Activated naive CD8-positive, alpha-beta T cell treated with anti-CD3 and anti-CD28 coated beads for 36 hours (primary cell): ENCODE measurements around the gene SMPDL3B. TPM values are rescaled to one million over a fixed set of nuclear protein-coding genes. Genes with fewer than 3 reads are reported as not detected.

ENCODE experiments used
- DNase-seq: peaks from one replicate; pipeline ENCODE4 v3.0.0; 2021
- H3K27ac Mint-ChIP-seq: one replicate; pipeline ENCODE4 v1.8.0; 2022; ENCODE audit warnings: mild to moderate bottlenecking, moderate library complexity, mixed read lengths
- H3K27me3 Mint-ChIP-seq: one replicate; pipeline ENCODE4 v1.8.0; 2022; ENCODE audit warnings: mild to moderate bottlenecking, mixed read lengths
- H3K36me3 Mint-ChIP-seq: one replicate; pipeline ENCODE4 v1.8.0; 2021; ENCODE audit warnings: mild to moderate bottlenecking, mixed read lengths
- H3K4me1 Mint-ChIP-seq: one replicate; pipeline ENCODE4 v1.8.0; 2021; ENCODE audit warnings: mixed read lengths
- H3K4me3 Mint-ChIP-seq: one replicate; pipeline ENCODE4 v1.8.0; 2022; ENCODE audit warnings: mild to moderate bottlenecking, moderate library complexity, mixed read lengths
- H3K9me3 Mint-ChIP-seq: one replicate; pipeline ENCODE4 v1.8.0; 2022; ENCODE audit warnings: mixed read lengths
- total RNA-seq, 2 experiments: library from RNA; stranded (reverse); gene quantifications; one replicate each; pipeline ENCODE4 v1.2.3, GENCODE V29; 2021

Gene SMPDL3B
- total RNA-seq, 2 experiments from 2014 or later, result 0.92 to 0.97 TPM

GRCh38 chr1:27928216-27928954 lies 6.4 kb upstream of the SMPDL3B start:
- peaks cover 10% of the 10 kb centered on the region for H3K27me3 Mint-ChIP-seq
- H3K27ac Mint-ChIP-seq, result no peak overlapping the region
- H3K36me3 Mint-ChIP-seq, result no peaks in the 10 kb centered on the region
- H3K4me3 Mint-ChIP-seq, result no peak overlapping the region
- peaks cover 2% of the 10 kb centered on the region for H3K4me1 Mint-ChIP-seq
- H3K9me3 Mint-ChIP-seq, result no peaks in the 10 kb centered on the region
- no peak for DNase-seq

- Mint-ChIP-seq H3K36me3 (no peaks in the 10 kb centered on the region), H3K4me3 (no peak overlapping the region), H3K27ac (no peak overlapping the region), H3K4me1 (peaks cover 9% of the 10 kb centered on the region), H3K27me3 (peaks cover 29% of the 10 kb centered on the region), H3K9me3 (no peaks in the 10 kb centered on the region)
- no peak for DNase-seq
These were observed 3.6 kb upstream of the SMPDL3B start for GRCh38 chr1:27931184-27931583.

GRCh38 chr1:27931759-27932158 lies 3.0 kb upstream of the SMPDL3B start:
- H3K36me3 Mint-ChIP-seq, result no peaks in the 10 kb centered on the region
- peaks cover 9% of the 10 kb centered on the region for H3K4me1 Mint-ChIP-seq
- H3K27me3 Mint-ChIP-seq, result peaks cover 29% of the 10 kb centered on the region
- no peak for DNase-seq
- no peaks in the 10 kb centered on the region for H3K9me3 Mint-ChIP-seq
- no peak overlapping the region for H3K4me3 Mint-ChIP-seq
- H3K27ac Mint-ChIP-seq, result no peak overlapping the region

- no peaks in the 10 kb centered on the region for H3K9me3 Mint-ChIP-seq
These were observed 921 bp downstream of the SMPDL3B start for GRCh38 chr1:27935721-27936120.

GRCh38 chr1:27936370-27936769 lies 1.6 kb downstream of the SMPDL3B start:
- H3K27ac Mint-ChIP-seq, result no peak overlapping the region
- no peak overlapping the region for H3K4me3 Mint-ChIP-seq
- peaks cover 29% of the 10 kb centered on the region for H3K27me3 Mint-ChIP-seq
- H3K4me1 Mint-ChIP-seq, result peaks cover 17% of the 10 kb centered on the region
- H3K9me3 Mint-ChIP-seq, result no peaks in the 10 kb centered on the region
- H3K36me3 Mint-ChIP-seq, result no peaks in the 10 kb centered on the region
- DNase-seq, result no peak

More at GRCh38 chr1:27935721-27936120, 921 bp downstream of the SMPDL3B start:
- DNase-seq, result no peak
- H3K36me3 Mint-ChIP-seq, result no peaks in the 10 kb centered on the region
- peaks cover 29% of the 10 kb centered on the region for H3K27me3 Mint-ChIP-seq
- no peak overlapping the region for H3K27ac Mint-ChIP-seq
- H3K4me1 Mint-ChIP-seq, result peaks cover 18% of the 10 kb centered on the region
- H3K4me3 Mint-ChIP-seq, result no peak overlapping the region

- DNase-seq, result no peak
- no peak overlapping the region for H3K27ac Mint-ChIP-seq
- H3K4me1 Mint-ChIP-seq, result peaks cover 17% of the 10 kb centered on the region
- no peaks in the 10 kb centered on the region for H3K36me3 Mint-ChIP-seq
- peaks cover 27% of the 10 kb centered on the region for H3K27me3 Mint-ChIP-seq
- H3K9me3 Mint-ChIP-seq, result no peaks in the 10 kb centered on the region
- no peak overlapping the region for H3K4me3 Mint-ChIP-seq
These were observed 2.7 kb downstream of the SMPDL3B start for GRCh38 chr1:27937524-27937836.

- H3K4me3 Mint-ChIP-seq, result no peak overlapping the region
- H3K27ac Mint-ChIP-seq, result no peak overlapping the region
- peaks cover 24% of the 10 kb centered on the region for H3K4me1 Mint-ChIP-seq
- no peak for DNase-seq
- H3K27me3 Mint-ChIP-seq, result peaks cover 18% of the 10 kb centered on the region
- no peaks in the 10 kb centered on the region for H3K36me3 Mint-ChIP-seq
- no peaks in the 10 kb centered on the region for H3K9me3 Mint-ChIP-seq
These were observed 3.7 kb downstream of the SMPDL3B start for GRCh38 chr1:27938488-27938887.

GRCh38 chr1:27940297-27940696 lies 5.5 kb downstream of the SMPDL3B start:
- H3K4me3 Mint-ChIP-seq, result no peak overlapping the region
- H3K4me1 Mint-ChIP-seq, result peaks cover 18% of the 10 kb centered on the region
- H3K27me3 Mint-ChIP-seq, result peaks cover 8% of the 10 kb centered on the region
- no peaks in the 10 kb centered on the region for H3K36me3 Mint-ChIP-seq
- no peaks in the 10 kb centered on the region for H3K9me3 Mint-ChIP-seq
- H3K27ac Mint-ChIP-seq, result peak overlapping the region; percentile 61
- peak; percentile 62 for DNase-seq

GRCh38 chr1:27940870-27941560 lies 6.2 kb downstream of the SMPDL3B start:
- no peaks in the 10 kb centered on the region for H3K36me3 Mint-ChIP-seq
- DNase-seq, result no peak
- peaks cover 1% of the 10 kb centered on the region for H3K27me3 Mint-ChIP-seq
- no peak overlapping the region for H3K4me3 Mint-ChIP-seq
- H3K9me3 Mint-ChIP-seq, result no peaks in the 10 kb centered on the region
- peaks cover 18% of the 10 kb centered on the region for H3K4me1 Mint-ChIP-seq
- no peak overlapping the region for H3K27ac Mint-ChIP-seq

- Mint-ChIP-seq H3K9me3 (no peaks in the 10 kb centered on the region), H3K4me3 (no peak overlapping the region), H3K4me1 (peaks cover 18% of the 10 kb centered on the region), H3K27me3 (no peaks in the 10 kb centered on the region), H3K27ac (no peak overlapping the region), H3K36me3 (no peaks in the 10 kb centered on the region)
- DNase-seq, result no peak
These were observed 7.1 kb downstream of the SMPDL3B start for GRCh38 chr1:27941671-27942540.

GRCh38 chr1:27945020-27945419 lies 10.2 kb downstream of the SMPDL3B start:
- Mint-ChIP-seq H3K9me3 (no peaks in the 10 kb centered on the region), H3K36me3 (no peaks in the 10 kb centered on the region), H3K4me1 (peaks cover 14% of the 10 kb centered on the region), H3K4me3 (no peak overlapping the region), H3K27ac (no peak overlapping the region), H3K27me3 (no peaks in the 10 kb centered on the region)
- DNase-seq, result no peak

GRCh38 chr1:27949027-27949426 lies 14.2 kb downstream of the SMPDL3B start:
- Mint-ChIP-seq H3K4me3 (no peak overlapping the region), H3K27me3 (no peaks in the 10 kb centered on the region), H3K27ac (no peak overlapping the region), H3K9me3 (no peaks in the 10 kb centered on the region), H3K36me3 (no peaks in the 10 kb centered on the region), H3K4me1 (no peaks in the 10 kb centered on the region)
- no peak for DNase-seq

- DNase-seq, result no peak
- Mint-ChIP-seq H3K9me3 (no peaks in the 10 kb centered on the region), H3K27ac (no peak overlapping the region), H3K4me3 (no peak overlapping the region), H3K4me1 (no peaks in the 10 kb centered on the region), H3K27me3 (no peaks in the 10 kb centered on the region), H3K36me3 (no peaks in the 10 kb centered on the region)
These were observed 16.6 kb downstream of the SMPDL3B start for GRCh38 chr1:27951396-27951795.

- no peaks in the 10 kb centered on the region for H3K27me3 Mint-ChIP-seq
- no peaks in the 10 kb centered on the region for H3K9me3 Mint-ChIP-seq
- H3K4me1 Mint-ChIP-seq, result no peaks in the 10 kb centered on the region
- no peak overlapping the region for H3K27ac Mint-ChIP-seq
- no peaks in the 10 kb centered on the region for H3K36me3 Mint-ChIP-seq
- no peak overlapping the region for H3K4me3 Mint-ChIP-seq
- no peak for DNase-seq
These were observed 17.3 kb downstream of the SMPDL3B start for GRCh38 chr1:27952147-27952546.

- no peaks in the 10 kb centered on the region for H3K36me3 Mint-ChIP-seq
- no peak overlapping the region for H3K4me3 Mint-ChIP-seq
- H3K27me3 Mint-ChIP-seq, result no peaks in the 10 kb centered on the region
- no peak for DNase-seq
- no peak overlapping the region for H3K27ac Mint-ChIP-seq
- H3K4me1 Mint-ChIP-seq, result no peaks in the 10 kb centered on the region
- H3K9me3 Mint-ChIP-seq, result no peaks in the 10 kb centered on the region
These were observed 19.4 kb downstream of the SMPDL3B start for GRCh38 chr1:27954186-27954585.
